Fibroblast of lung (primary cell): Measurements from ENCODE around the gene DENND1A. TPM values are rescaled to one million over a fixed set of nuclear protein-coding genes. Genes with fewer than 3 reads are reported as not detected.

Experiments
- DNase-seq, 2 donors: peaks; one replicate each; pipeline versions ENCODE4 v3.0.0 to v3.0.0-alpha.2; 2010; ENCODE audit warnings: low read depth in 2 of 2
- H2AFZ ChIP-seq: 2 replicates; pipeline ENCODE4 v1.5.1; 2012; ENCODE audit warnings: low read length, control low read depth, inconsistent platforms
- H3K27ac ChIP-seq: 2 replicates; pipeline ENCODE4 v1.5.1; 2011; ENCODE audit warnings: low read length, control low read depth; ENCODE audit not compliant: insufficient read depth
- H3K27me3 ChIP-seq: 2 replicates; pipeline ENCODE4 v1.5.1; 2011; ENCODE audit warnings: mild to moderate bottlenecking, low read length; ENCODE audit not compliant: control insufficient read depth, insufficient read depth
- H3K36me3 ChIP-seq: 2 replicates; pipeline ENCODE4 v1.5.1; 2011; ENCODE audit warnings: low read length; ENCODE audit not compliant: control insufficient read depth, insufficient read depth
- H3K4me1 ChIP-seq: 2 replicates; pipeline ENCODE4 v1.5.1; 2011; ENCODE audit warnings: low read length; ENCODE audit not compliant: control insufficient read depth, insufficient read depth; ENCODE audit errors: extremely low read depth
- H3K4me2 ChIP-seq: 2 replicates; pipeline ENCODE4 v1.5.1; 2011; ENCODE audit warnings: low read length, control low read depth; ENCODE audit not compliant: insufficient read depth; ENCODE audit errors: extremely low read depth
- H3K4me3 ChIP-seq, 4 experiments: fragments of 200-600 bp in 1 of 4; sonication (generic) in 1 of 4; replicated peaks in 1 of 4; 2 replicates each; pipeline ENCODE4 v1.5.1; 2011 to 2016; ENCODE audit warnings: low read length in 4 of 4, low read depth in 3 of 4, mild to moderate bottlenecking in 3 of 4, control low read depth in 2 of 4, inconsistent platforms in 1 of 4, mixed read lengths in 1 of 4; ENCODE audit not compliant: insufficient read depth in 1 of 4; ENCODE audit errors: control extremely low read depth in 1 of 4
- H3K79me2 ChIP-seq: 2 replicates; pipeline ENCODE4 v1.5.1; 2012; ENCODE audit warnings: mild to moderate bottlenecking, low read length, inconsistent platforms; ENCODE audit not compliant: control insufficient read depth, insufficient read depth
- H3K9ac ChIP-seq: 2 replicates; pipeline ENCODE4 v1.5.1; 2011; ENCODE audit warnings: mild to moderate bottlenecking, low read length, control low read depth; ENCODE audit not compliant: insufficient read depth
- H3K9me3 ChIP-seq: 2 replicates; pipeline ENCODE4 v1.5.1; 2012; ENCODE audit warnings: low read depth, low read length; ENCODE audit not compliant: control insufficient read depth, insufficient read depth
- H4K20me1 ChIP-seq: 2 replicates; pipeline ENCODE4 v1.5.1; 2011; ENCODE audit warnings: low read length; ENCODE audit not compliant: control insufficient read depth, insufficient read depth; ENCODE audit errors: extremely low read depth
- CTCF ChIP-seq, 2 donors: IDR thresholded peaks in 1 of 2; conservative IDR thresholded peaks in 1 of 2; 1 replicate in 1 of 2; 2 replicates in 1 of 2; pipeline ENCODE4 v1.5.1; 2011 to 2012; ENCODE audit warnings: low read length in 2 of 2, control low read depth in 1 of 2, inconsistent platforms in 1 of 2, low read depth in 1 of 2, mild to moderate bottlenecking in 1 of 2
- EZH2 ChIP-seq: IDR thresholded peaks from 2 replicates; pipeline ENCODE4 v1.5.1; 2012; ENCODE audit warnings: low read length, control low read depth, mild to moderate bottlenecking; ENCODE audit errors: missing control alignments
- polyA plus RNA-seq, 2 donors: library from polyadenylated mRNA; depleted of rRNA in 1 of 2; stranded (reverse) in 1 of 2; unstranded in 1 of 2; fragments of >200 nt; gene quantifications; 2 replicates each; pipeline ENCODE4 v1.2.1, GENCODE V29; 2011 to 2012; ENCODE audit warnings: missing spikeins in 1 of 2
- total RNA-seq: library from RNA; depleted of rRNA; stranded (reverse); fragments of >200 nt; gene quantifications from 2 replicates; pipeline ENCODE4 v1.2.1, GENCODE V29; 2014

DENND1A gene
- total and polyA plus RNA-seq, 2 donors (not counting 1 experiment from before 2014, with no cell fraction given): 13.0 to 18.3 TPM

GRCh38 chr9:123929177-123929869, 603 bp downstream of the DENND1A start:
- Histone ChIP-seq H3K36me3 (no peaks in the 10 kb centered on the region), H3K27me3 (no peaks in the 10 kb centered on the region), H3K27ac (peak overlapping the region; percentile 32)

GRCh38 chr9:123928533-123929176, 1.3 kb downstream of the DENND1A start:
- TF ChIP-seq EZH2 (no peak), CTCF (conservative IDR thresholded peaks at IDR 0.05 in 1 of 2, IDR thresholded peaks at IDR 0.05 in 1 of 2; ENCODE audit: low read depth in 1 of 2, low read length in 2 of 2) (no peak)
- Histone ChIP-seq H3K4me2 (peak overlapping the region; percentile 94), H3K9me3 (no peaks in the 10 kb centered on the region), H3K9ac (no peak overlapping the region), H3K4me3 (peak overlapping the region; percentile 72 to 78 (median 76)), H3K27ac (peak overlapping the region; percentile 32), H3K27me3 (no peaks in the 10 kb centered on the region), H3K4me1 (peaks cover 7% of the 10 kb centered on the region), H2AFZ (peak overlapping the region; percentile 28), H3K36me3 (no peaks in the 10 kb centered on the region), H4K20me1 (no peaks in the 10 kb centered on the region), H3K79me2 (peaks cover 16% of the 10 kb centered on the region)
- DNase-seq: peak; percentile 23 to 39

More at GRCh38 chr9:123929177-123929869, 603 bp downstream of the DENND1A start:
- peak overlapping the region; percentile 28 for H2AFZ ChIP-seq
- peak overlapping the region; percentile 94 for H3K4me2 ChIP-seq
- peak overlapping the region; percentile 72 to 78 (median 76) for H3K4me3 ChIP-seq
- TF ChIP-seq EZH2 (no peak), CTCF (conservative IDR thresholded peaks at IDR 0.05 in 1 of 2, IDR thresholded peaks at IDR 0.05 in 1 of 2; ENCODE audit: low read depth in 1 of 2, low read length in 2 of 2) (no peak)
- H3K9me3 ChIP-seq: no peaks in the 10 kb centered on the region
- no peak for DNase-seq
- peak overlapping the region; percentile 53 for H3K9ac ChIP-seq
- H4K20me1 ChIP-seq: no peaks in the 10 kb centered on the region
- H3K79me2 ChIP-seq: peaks cover 16% of the 10 kb centered on the region
- peaks cover 9% of the 10 kb centered on the region for H3K4me1 ChIP-seq

- Histone ChIP-seq H3K4me2 (peak overlapping the region; percentile 94), H3K79me2 (peaks cover 16% of the 10 kb centered on the region), H3K4me3 (peak overlapping the region in 3 of 4 experiments; percentile 72 to 78 (median 77)), H3K36me3 (no peaks in the 10 kb centered on the region), H3K4me1 (peaks cover 7% of the 10 kb centered on the region), H2AFZ (no peak overlapping the region), H3K9me3 (no peaks in the 10 kb centered on the region), H3K9ac (no peak overlapping the region), H3K27me3 (no peaks in the 10 kb centered on the region), H4K20me1 (no peaks in the 10 kb centered on the region), H3K27ac (no peak overlapping the region)
- TF ChIP-seq CTCF (conservative IDR thresholded peaks at IDR 0.05 in 1 of 2, IDR thresholded peaks at IDR 0.05 in 1 of 2; ENCODE audit: low read depth in 1 of 2, low read length in 2 of 2): no peak
- TF ChIP-seq EZH2: no peak
- DNase-seq: peak in 1 of 2 donors; percentile 74
Observed at GRCh38 chr9:123927625-123928532, 2.0 kb downstream of the DENND1A start.
